Stomach (tissue), 9 donors: ENCODE measurements around the gene KIF5B. TPM values are rescaled to one million over a fixed set of nuclear protein-coding genes. Genes with fewer than 3 reads are reported as not detected.
"Not testable (repeated sequence)": the region's sequence is repeated elsewhere in the genome, so short reads cannot be mapped to it uniquely, and the experiment has no call there.

Experiments used
- DNase-seq, 2 donors: peaks; one replicate each; pipeline versions ENCODE4 v3.0.0 to v3.0.0-alpha.2; 2013 to 2019
- H3K27ac ChIP-seq, 5 donors: fragments of 200-600 bp in 4 of 5; sonication (generic) in 4 of 5; one replicate each; pipeline ENCODE4 v1.5.1; 2013 to 2019; ENCODE audit warnings: mild to moderate bottlenecking in 1 of 5, moderate library complexity in 1 of 5
- H3K27me3 ChIP-seq, 3 donors: fragments of 200-600 bp; sonication (generic); one replicate each; pipeline ENCODE4 v1.5.1; 2017 to 2019; ENCODE audit warnings: mixed run types in 1 of 3
- H3K36me3 ChIP-seq, 4 donors: fragments of 200-600 bp; sonication (generic); 1 replicate in 3 of 4; 2 replicates in 1 of 4; pipeline ENCODE4 v1.5.1; 2016 to 2019
- H3K4me1 ChIP-seq, 4 donors: fragments of 200-600 bp; sonication (generic); one replicate each; pipeline ENCODE4 v1.5.1; 2016 to 2019
- H3K4me3 ChIP-seq, 4 donors: fragments of 200-600 bp; sonication (generic) in 3 of 4; one replicate each; pipeline ENCODE4 v1.5.1; 2016 to 2019; ENCODE audit warnings: mild to moderate bottlenecking in 1 of 4
- H3K9me3 ChIP-seq, 4 donors: fragments of 200-600 bp; sonication (generic); one replicate each; pipeline ENCODE4 v1.5.1; 2016 to 2019
- EP300 ChIP-seq: sonication (generic); formaldehyde crosslinking; IDR thresholded peaks from one replicate; pipeline ENCODE4 v1.6.1; 2017; ENCODE audit warnings: antibody characterized with exemption
- POLR2A ChIP-seq, 4 donors: fragments of 450-650 bp; IDR thresholded peaks; one replicate each; pipeline ENCODE4 v1.6.1; 2016; ENCODE audit warnings: antibody characterized with exemption in 4 of 4, control low read depth in 2 of 4, mild to moderate bottlenecking in 1 of 4, moderate library complexity in 1 of 4
- POLR2AphosphoS5 ChIP-seq, 3 donors: sonication (generic); formaldehyde crosslinking; IDR thresholded peaks; one replicate each; pipeline ENCODE4 v1.6.1; 2016; ENCODE audit warnings: antibody characterized with exemption in 3 of 3
- WGBS, 5 donors: extraction: QIAGEN DNeasy Blood & Tissue Kit in 3 of 5; methylation state at CpG; one replicate each; pipeline versions ENCODE4 v1.1.5 to v1.1.7; 2013 to 2018; 5-methylcytosine and 5-hydroxymethylcytosine counted together
- intact Hi-C: fragments of 100-400 bp; cut with DNase I; formaldehyde crosslinking; loops from one replicate; pipeline ENCODE4 v1.15.1; 2023; ENCODE audit warnings: low total_unique reads
- polyA plus RNA-seq, 3 donors: library from polyadenylated mRNA; stranded (reverse); fragments of 200-250 nt; gene quantifications; one replicate each; pipeline ENCODE4 v1.2.3, GENCODE V29; 2013
- total RNA-seq, 5 donors: library from RNA; depleted of rRNA; stranded (reverse); fragments of >200 nt; gene quantifications; one replicate each; pipeline versions ENCODE4 v1.1.0 to v1.2.3, GENCODE V29; 2014 to 2016
- TF ChIP-seq, protein P1 (sequence below), 7 experiments: fragments of 450-650 bp in 4 of 7; fragments of 200-600 bp in 3 of 7; sonication (generic) in 3 of 7; IDR thresholded peaks; one replicate each; pipeline ENCODE4 v1.5.1; 2016 to 2019; ENCODE audit warnings: antibody characterized with exemption in 7 of 7, control low read depth in 2 of 7, mild to moderate bottlenecking in 1 of 7
- donor health status: healthy with polysubstance abuse.
- donor health status: Bipolar disorder and iron deficiency.
- donor health status: healthy.

Gene KIF5B
- total and polyA plus RNA-seq, 8 donors = 25.1 to 145 (median 66.3) TPM

DNA sequence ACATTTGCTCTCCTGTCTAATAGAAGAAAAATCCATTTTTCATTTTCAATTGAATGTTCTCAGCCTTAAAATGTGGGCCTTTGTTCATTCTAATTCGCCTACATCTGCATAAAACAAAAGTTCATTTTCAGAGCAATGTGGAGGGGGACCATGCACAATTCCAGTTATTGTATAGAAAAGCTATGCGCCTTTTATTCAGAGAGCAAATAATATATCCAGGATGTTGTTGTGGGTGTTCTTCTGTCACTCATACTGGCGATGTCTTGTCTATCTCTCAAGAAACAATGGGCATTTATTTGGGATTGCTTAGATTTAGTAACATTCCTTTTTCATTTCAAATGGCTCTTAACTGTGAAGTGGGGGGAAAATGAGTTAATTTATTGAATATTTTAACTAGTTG lies 56.4 kb downstream of the KIF5B start:
- DNase-seq = no peak
- Histone ChIP-seq H3K4me3 (no peak overlapping the region), H3K9me3 (no peaks in the 10 kb centered on the region), H3K27ac (no peak overlapping the region), H3K27me3 (no peaks in the 10 kb centered on the region), H3K4me1 (peaks cover 0 to 11% (median 0%) of the 10 kb centered on the region in 4 donors), H3K36me3 (no peaks in the 10 kb centered on the region)
- TF ChIP-seq EP300 = no peak
- TF ChIP-seq POLR2AphosphoS5 (IDR thresholded peaks at IDR 0.05) = no peak
- TF ChIP-seq POLR2A (IDR thresholded peaks at IDR 0.05) = no peak
- TF ChIP-seq, protein P1, sequence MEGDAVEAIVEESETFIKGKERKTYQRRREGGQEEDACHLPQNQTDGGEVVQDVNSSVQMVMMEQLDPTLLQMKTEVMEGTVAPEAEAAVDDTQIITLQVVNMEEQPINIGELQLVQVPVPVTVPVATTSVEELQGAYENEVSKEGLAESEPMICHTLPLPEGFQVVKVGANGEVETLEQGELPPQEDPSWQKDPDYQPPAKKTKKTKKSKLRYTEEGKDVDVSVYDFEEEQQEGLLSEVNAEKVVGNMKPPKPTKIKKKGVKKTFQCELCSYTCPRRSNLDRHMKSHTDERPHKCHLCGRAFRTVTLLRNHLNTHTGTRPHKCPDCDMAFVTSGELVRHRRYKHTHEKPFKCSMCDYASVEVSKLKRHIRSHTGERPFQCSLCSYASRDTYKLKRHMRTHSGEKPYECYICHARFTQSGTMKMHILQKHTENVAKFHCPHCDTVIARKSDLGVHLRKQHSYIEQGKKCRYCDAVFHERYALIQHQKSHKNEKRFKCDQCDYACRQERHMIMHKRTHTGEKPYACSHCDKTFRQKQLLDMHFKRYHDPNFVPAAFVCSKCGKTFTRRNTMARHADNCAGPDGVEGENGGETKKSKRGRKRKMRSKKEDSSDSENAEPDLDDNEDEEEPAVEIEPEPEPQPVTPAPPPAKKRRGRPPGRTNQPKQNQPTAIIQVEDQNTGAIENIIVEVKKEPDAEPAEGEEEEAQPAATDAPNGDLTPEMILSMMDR (IDR thresholded peaks at IDR 0.05) = no peak
- WGBS, 5 donors = 78 to 89% (median 85%) methylated on average over 3 of the region's 3 CpGs
- intact Hi-C loops = no loop called here

GRCh38 chr10:31999070-31999660 lies 57.1 kb downstream of the KIF5B start:
- Histone ChIP-seq H3K36me3 (no peaks in the 10 kb centered on the region), H3K27ac (no peak overlapping the region), H3K4me3 (no peak overlapping the region), H3K27me3 (no peaks in the 10 kb centered on the region), H3K4me1 (peaks cover 0 to 4% (median 0%) of the 10 kb centered on the region in 4 donors), H3K9me3 (no peaks in the 10 kb centered on the region)
- DNase-seq = no peak
- TF ChIP-seq EP300 (no peak), POLR2AphosphoS5 (IDR thresholded peaks at IDR 0.05) (no peak), POLR2A (IDR thresholded peaks at IDR 0.05) (no peak)
- TF ChIP-seq, protein P1 (IDR thresholded peaks at IDR 0.05) = no peak
- WGBS, 5 donors = 47 to 67% (median 61%) methylated on average over 3 of the region's 3 CpGs
- intact Hi-C loops = no loop called here

GRCh38 chr10:31994926-31995325 lies 61.3 kb downstream of the KIF5B start:
- no peak overlapping the region for H3K27ac ChIP-seq

DNA sequence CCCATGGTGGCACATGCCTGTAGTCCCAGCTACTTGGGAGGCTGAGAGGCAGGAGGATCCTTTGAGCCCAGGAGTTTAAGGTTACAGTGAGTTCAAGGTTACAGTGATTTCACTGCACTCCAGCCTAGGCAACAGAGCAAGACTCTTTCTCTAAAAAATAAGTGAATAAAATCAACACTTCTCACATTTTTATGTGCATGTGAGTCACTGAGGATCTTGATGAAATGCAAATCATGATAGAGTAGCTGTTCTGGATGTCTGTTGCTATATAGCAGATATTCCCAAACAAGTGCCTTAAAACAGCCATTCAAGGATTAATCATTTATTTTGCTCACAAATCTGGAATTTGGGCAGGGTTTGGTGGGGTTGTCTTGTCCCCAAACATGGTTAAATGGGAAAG lies 65.3 kb downstream of the KIF5B start:
- no peaks in the 10 kb centered on the region for H3K36me3 ChIP-seq
- no peaks in the 10 kb centered on the region for H3K27me3 ChIP-seq
- no peaks in the 10 kb centered on the region for H3K4me1 ChIP-seq
- intact Hi-C loops = no loop called here
- no peak overlapping the region for H3K27ac ChIP-seq
- DNase-seq = no peak
- H3K9me3 ChIP-seq = no peaks in the 10 kb centered on the region
- H3K4me3 ChIP-seq = no peak overlapping the region
- TF ChIP-seq EP300 (no peak), POLR2A (IDR thresholded peaks at IDR 0.05) (no peak), POLR2AphosphoS5 (IDR thresholded peaks at IDR 0.05) (no peak)
- TF ChIP-seq, protein P1 (IDR thresholded peaks at IDR 0.05) = no peak

More at GRCh38 chr10:31994926-31995325, 61.3 kb downstream of the KIF5B start:
- intact Hi-C loops = no loop called here
- no peak overlapping the region for H3K4me3 ChIP-seq
- H3K9me3 ChIP-seq = no peaks in the 10 kb centered on the region
- no peaks in the 10 kb centered on the region for H3K36me3 ChIP-seq
- H3K4me1 ChIP-seq = no peaks in the 10 kb centered on the region
- TF ChIP-seq POLR2AphosphoS5 (IDR thresholded peaks at IDR 0.05) = no peak
- TF ChIP-seq POLR2A (IDR thresholded peaks at IDR 0.05) = no peak
- TF ChIP-seq, protein P1 (IDR thresholded peaks at IDR 0.05) = no peak
- no peak for TF ChIP-seq EP300
- WGBS, 5 donors = 77 to 83% (median 79%) methylated on average over 6 of the region's 6 CpGs
- no peak for DNase-seq
- H3K27me3 ChIP-seq = no peaks in the 10 kb centered on the region

GRCh38 chr10:31987786-31988185 lies 68.4 kb downstream of the KIF5B start:
- DNase-seq, H3K4me3 ChIP-seq, H3K9me3 ChIP-seq, H3K27me3 ChIP-seq, H3K27ac ChIP-seq, intact Hi-C loops, H3K36me3 ChIP-seq, H3K4me1 ChIP-seq: not testable (repeated sequence)
- WGBS, 5 donors = 47 to 79% (median 73%) methylated on average over 1 of the region's 1 CpG
